GM12872 (cell line): ENCODE data around the gene BLNK.

Source experiments
- CTCF ChIP-seq: IDR thresholded peaks from 3 replicates; pipeline ENCODE4 v1.5.1; 2011; ENCODE audit warnings: low read depth, mild to moderate bottlenecking, low read length, moderate library complexity; ENCODE audit not compliant: insufficient read depth

BLNK gene

GRCh38 chr10:96208946-96209345, 62.4 kb downstream of the BLNK start:
- TF ChIP-seq CTCF, result no peak

DNA sequence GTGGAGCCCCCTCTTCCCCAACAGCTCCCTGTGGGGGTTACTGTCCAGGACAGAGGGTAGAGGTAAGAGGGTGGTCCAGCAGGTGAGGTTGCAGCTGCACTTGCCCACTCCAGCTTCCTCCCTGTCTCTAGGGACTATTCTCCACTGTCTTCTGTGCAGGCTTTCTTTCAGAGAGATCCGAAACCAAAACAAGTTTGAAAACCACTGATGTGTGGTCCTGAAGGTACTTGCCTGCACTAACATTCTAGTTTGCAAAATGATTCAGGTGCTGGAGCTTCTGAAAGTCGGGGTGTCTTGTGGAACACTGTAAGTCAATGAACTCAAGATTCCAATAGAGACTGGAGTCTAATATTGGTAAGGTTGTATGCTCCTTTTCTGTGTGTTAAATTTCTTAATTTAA, 63.1 kb downstream of the BLNK start:
- TF ChIP-seq CTCF, result no peak

DNA sequence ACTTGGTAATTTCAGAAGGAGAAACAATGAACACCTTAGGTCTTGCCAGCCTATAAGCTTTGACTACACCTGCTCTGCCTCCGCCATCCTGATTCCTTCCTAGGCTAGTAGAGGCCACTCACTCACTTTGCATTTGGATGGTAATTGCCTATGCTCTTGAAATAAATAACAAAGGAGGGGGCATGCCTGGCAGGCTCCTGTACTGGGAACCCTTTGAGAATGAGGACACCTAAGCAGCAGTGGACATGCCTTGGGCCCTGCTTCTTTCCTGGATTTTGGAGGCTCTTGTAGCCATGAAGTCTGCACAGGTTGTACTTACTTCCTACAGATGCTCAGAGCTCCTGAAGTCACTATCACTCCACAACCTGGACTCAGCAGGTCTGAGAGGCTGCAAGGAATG, 65.8 kb downstream of the BLNK start:
- TF ChIP-seq CTCF, result no peak

DNA sequence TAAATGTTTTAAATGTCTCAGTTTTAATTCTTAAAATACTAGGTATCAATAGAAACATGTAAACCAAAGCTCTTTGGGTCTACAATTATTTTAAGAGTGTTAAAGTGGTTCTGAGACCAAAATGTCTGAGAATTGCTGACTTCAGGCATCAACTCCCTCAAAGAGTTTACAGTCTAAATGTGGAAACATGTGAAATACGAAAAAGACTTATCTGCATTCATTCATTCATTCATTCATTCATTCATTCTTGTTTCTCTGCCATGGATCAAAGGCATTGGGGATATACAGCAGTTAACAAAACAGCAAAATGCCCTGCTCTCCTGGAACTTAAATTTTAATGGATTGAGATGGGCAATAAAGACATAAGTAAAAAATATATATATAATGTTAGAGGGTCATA, 69.8 kb downstream of the BLNK start:
- TF ChIP-seq CTCF, result no peak

GRCh38 chr10:96188916-96189315, 82.5 kb downstream of the BLNK start:
- TF ChIP-seq CTCF, result no peak

DNA sequence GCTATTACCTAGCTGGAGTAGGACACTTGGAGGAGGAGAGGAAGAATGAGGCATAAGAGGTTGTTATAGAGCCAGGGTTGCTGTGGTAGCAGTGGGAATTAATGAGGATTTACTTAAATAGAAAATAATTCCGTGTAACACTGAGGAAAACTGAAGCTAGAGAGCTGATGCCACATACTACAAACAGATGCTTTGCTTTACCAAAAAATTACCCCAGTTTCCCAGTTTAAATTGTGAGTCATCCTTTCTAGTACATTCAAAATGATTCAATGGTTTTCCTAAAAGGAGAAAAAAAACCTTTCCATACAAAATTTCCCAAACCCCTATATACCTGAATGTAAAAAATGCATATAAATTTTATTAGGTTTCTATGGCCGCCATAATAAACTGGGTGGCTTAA, 82.9 kb downstream of the BLNK start:
- TF ChIP-seq CTCF, result no peak

GRCh38 chr10:96176985-96177384, 94.4 kb downstream of the BLNK start:
- no peak for TF ChIP-seq CTCF

DNA sequence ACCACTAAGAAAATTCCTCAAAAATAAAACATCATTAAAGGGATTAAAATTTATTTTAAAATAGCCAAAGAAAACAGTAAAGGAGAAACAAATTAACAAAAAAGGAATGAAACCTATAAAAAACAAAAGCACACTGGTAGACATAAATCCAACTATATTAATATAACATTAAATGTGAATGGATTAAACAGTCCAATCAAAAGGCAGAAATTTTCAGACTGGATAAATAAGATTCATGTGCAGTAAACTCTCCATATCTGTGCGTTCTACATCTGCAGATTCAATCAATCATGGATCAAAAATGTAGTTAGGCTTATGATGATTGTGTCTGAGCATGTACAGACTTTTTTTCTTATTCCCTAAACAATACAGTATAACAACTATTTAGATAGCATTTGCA, 98.7 kb downstream of the BLNK start:
- no peak for TF ChIP-seq CTCF
